Stimulated activated CD4-positive, alpha-beta T cell treated with anti-CD3 and anti-CD28 coated beads, Interleukin-2, amount 100 ng/mL, for 24 hours (primary cell): ENCODE results near the gene THAP8.

Experiments used
- DNase-seq, 2 donors: peaks; one replicate each; pipeline ENCODE4 v3.0.0-alpha.2; 2020

The THAP8 gene

GRCh38 chr19:36027696-36028095, 26.4 kb downstream of the THAP8 start:
- DNase-seq = no peak

- no peak for DNase-seq
Measured at GRCh38 chr19:36026091-36026876, 27.8 kb downstream of the THAP8 start.

- DNase-seq = no peak
Measured at GRCh38 chr19:36025541-36025940, 28.5 kb downstream of the THAP8 start.

DNA sequence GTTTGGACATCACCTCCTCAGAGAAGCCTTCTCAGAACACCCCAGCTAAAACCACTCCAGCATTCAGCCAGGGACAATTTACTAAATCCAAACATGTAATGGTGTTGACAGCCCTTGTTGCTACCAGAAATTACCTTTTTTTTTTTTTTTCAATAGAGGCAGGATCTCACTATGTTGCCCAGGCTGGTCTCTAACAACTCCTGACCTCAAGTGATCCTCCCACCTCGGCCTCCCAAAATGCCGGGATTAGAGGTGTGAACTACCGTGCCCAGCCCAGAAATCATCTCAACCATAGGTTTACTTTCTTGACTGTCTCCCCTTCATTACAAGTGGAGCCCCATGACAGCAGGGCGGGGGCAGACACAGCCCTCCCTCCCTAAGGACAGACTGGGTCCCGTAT, 30.7 kb downstream of the THAP8 start:
- DNase-seq = no peak

- DNase-seq = no peak
Measured at GRCh38 chr19:36019061-36019670, 34.9 kb downstream of the THAP8 start.

DNA sequence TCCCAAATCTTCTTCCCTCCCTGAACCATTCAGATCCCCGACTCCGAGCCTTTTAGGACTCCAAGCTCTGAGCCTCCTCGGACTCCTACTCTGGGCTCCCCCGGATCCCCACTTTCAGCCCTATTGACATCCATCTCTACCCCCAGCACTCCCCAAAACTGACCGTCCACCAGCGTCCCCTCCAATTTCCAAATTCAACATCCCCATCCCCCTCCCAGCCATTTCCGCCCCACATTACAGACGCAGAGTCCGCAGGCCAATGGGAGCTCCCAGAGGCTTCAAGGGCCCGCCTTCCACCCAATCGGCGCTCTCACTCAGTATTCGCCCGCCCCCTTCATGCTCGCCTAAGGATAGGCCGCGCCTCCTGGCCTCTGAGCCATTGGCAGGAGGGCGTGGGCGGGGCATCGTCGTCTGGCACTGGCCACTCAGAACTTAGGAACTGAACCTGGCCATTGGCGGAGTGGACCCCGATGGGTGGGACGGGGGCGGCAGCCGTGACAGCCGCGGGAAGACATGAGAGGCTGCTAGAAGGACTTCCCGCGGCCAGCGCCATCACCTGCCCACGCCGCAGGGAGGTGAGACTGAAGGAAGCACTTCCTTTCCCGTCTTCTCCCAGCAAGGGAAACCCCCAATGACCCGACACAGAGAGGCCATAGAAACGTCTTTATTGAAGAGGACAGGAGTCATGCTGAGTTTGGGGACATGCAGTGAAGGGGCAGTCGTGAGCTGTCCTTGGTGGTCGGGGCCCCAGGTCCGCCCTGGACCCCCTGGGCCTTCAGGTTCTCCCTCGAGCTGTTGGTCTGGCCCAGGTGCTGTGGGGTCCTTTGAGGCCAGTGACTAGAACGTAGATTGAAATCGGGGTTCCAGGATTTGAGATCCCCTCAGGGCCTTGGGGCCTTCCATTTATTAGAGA, 39.8 kb downstream of the THAP8 start, which contains the start of gene ALKBH6:
ALKBH6 (minus strand) TSS at position 202 of the 913 bp plus-strand sequence. CDS start 816 bp downstream, outside the sequence.
- peak; percentile 100 for DNase-seq

GRCh38 chr19:36013280-36014011, 40.6 kb downstream of the THAP8 start:
- DNase-seq = no peak

DNA sequence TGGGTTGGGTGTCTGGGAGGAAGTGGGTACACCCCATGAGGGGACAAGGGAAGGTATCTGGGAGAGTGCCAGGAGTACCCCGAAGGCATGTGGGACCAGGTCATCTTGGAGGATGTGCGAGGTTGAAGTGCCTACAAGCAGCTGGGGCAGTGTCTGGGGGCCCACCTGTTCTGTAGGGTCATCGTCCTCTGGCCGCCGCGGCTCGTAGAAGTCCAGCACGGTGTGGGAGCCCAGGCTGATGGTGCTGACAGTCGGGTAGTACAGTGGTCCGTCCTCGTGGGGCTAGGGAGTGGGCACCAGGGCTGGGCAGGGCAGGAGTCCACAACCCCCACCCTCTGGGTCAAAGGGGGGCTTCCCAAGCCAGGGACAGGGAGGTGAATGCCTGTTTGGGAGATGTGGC, 43.7 kb downstream of the THAP8 start:
- DNase-seq = no peak

GRCh38 chr19:36009633-36010379, 44.3 kb downstream of the THAP8 start:
- no peak for DNase-seq

GRCh38 chr19:36009220-36009619, 44.9 kb downstream of the THAP8 start:
- DNase-seq = peak; percentile 52 to 72

DNA sequence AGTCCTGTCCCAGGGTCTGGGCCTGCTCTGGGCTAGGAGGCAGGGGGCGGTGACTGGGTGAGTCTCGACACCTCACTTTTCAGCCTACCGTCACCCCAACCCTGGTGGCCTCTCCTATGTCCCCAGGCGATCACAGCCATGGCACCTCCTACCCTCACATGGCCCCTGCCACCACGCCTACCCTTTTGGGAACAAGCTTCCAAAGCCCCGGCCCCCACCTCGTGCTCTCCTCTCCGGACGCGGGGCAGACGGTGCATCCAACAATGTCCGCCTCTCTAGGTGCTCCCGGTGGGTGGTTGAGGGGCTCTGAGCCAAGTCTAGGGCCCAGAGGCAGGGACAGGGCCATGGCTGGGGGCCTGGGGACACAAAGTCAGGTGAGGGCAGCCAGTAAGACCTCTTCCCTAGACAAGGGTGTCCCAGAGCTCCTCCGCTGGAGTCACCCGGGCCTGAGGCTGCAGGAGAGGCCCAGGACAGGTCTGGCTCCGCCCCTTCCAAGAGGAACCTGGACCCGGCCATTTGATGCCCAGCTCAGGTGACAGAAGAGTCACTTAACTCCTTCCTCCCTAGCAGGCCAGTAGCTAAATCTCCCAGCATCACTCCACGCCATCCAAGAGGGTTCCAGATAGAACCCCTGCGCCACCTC, 45.6 kb downstream of the THAP8 start, which contains the start of gene SYNE4:
SYNE4 (minus strand) TSS at position 478 of the 643 bp plus-strand sequence; CDS start at position 346, 132 bp downstream.
- no peak for DNase-seq

DNA sequence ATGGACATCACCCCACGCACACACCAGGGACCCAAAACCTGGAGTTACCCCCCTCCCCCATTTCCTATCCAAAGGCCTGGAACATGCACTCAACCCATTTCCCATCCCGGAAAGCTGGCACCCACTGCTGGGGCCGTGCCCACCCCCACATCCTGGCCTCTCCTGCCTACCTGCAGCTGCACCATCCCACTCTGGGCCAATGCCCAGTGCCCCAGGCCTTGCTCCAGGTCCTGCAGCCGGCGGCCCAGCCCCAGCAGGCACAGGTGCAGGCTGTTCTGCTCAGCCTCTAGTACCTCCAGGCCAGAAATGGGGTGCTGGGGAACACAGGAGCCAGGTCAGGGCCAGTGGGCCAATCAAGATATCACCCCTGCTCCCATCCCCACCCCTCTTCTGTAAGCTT, 47.1 kb downstream of the THAP8 start:
- DNase-seq = no peak

DNA sequence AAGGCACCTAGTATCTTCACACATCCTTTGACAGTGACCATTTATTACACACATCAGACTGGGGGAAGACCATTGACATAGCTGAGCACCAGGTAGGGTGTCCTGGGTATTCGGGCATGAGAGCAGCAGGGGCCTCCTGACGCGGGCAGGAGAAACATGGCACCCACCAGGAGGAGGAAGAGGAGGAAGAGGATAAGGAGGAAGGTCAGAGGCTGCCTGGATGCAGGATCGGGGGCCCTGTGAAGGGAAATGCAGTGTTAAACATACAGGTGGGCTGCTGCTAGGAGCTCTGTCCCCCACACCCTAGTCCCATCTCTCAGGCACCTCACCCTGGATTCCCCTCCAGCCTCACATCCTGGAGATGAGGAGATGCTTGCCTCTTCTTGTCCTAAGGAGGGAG, 50.8 kb downstream of the THAP8 start:
- no peak for DNase-seq

DNA sequence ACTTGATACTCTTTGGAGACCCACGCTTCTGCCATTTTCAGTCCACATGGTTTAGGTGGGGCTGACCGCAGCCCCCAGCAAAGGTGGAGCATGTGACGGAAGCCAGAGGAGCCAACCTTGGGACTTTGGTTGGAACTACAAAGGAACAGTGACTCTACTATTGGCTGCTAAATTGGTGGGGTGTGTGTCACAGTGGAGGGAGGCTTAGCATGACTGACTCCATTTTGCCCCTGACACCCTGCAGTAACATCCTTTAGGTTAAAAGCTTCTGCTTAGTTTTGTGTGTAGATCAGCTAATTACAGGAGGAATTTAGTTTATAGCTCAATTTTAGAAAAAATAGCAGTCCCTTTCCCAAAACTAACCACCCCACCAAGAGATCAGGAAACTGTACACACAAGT, 52.5 kb downstream of the THAP8 start:
- DNase-seq = no peak

GRCh38 chr19:35996777-35997176, 57.3 kb downstream of the THAP8 start:
- no peak for DNase-seq

DNA sequence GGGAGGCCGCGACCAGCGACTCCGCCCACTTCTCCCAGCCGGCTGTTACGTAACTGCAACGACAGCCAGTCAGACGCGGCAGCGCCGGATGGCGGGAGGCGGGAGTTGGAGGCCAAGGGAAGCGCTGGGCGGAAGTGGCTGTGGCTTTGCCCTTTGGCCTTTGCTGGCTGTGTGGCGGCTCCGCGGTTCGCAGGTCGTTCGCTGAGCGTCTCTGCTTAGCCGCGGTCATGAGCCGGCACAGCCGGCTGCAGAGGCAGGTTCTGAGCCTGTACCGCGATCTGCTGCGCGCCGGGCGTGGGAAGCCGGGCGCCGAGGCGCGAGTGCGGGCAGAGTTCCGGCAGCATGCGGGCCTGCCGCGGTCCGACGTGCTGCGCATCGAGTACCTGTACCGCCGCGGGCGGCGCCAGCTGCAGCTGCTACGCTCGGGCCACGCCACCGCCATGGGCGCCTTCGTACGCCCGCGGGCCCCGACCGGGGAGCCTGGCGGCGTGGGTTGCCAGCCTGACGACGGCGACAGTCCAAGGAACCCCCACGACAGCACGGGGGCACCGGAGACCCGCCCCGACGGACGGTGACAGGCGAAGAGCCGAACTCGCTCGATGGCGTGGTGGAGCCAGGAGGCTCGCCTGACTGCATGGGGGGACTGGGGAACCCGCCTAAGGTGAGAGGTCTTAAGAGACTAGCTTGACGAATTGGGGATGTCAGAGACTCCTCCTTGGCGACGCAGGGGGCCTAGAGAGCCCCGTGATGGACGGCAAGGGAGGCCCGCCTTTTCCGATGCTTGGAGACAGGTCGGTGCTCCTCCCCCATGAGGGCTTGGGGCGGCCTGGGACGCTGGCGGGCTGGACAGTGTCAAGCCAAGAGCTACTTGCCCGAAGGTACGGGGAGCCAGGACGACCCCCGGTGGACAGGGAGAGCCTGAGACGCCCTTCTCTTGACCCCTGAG, 58.8 kb downstream of the THAP8 start, which contains the start of gene SDHAF1:
SDHAF1 (plus strand) TSS at position 141 of the 946 bp plus-strand sequence; CDS start at position 228, 87 bp downstream.
- DNase-seq = peak; percentile 95 to 98

DNA sequence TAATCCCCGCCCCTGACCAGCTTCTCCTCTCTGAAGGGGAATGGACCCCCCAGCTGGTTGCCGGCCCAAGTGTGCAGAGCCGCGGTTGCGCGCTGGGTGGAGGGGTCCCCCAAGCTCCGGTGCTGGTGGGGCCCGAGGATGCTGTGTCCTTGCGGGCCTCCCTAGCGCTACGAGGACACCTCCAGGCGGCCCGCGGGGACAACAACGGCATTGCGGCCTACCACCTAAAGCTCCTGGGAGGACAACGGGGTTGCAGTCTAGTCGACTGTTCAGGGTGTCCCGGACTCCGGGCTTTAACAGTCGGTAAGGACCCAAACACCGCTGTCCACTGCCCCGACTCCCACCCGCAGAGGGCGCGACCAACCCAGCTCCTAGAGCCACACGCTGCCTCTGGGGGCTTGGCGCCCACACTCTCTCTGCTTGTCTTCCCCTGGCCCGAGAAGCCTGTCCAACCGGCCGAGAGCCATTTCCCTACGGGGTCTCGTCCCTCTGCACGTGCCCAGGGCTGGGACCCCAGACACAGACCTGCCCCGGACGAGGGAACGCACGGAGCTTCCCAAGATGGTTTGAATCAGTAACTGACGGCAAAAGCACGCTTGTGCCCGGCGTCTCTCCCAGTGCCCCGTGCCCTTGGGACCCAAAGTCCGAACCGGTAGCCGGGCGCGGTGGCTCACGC, 60.0 kb downstream of the THAP8 start:
- no peak for DNase-seq

- no peak for DNase-seq
Measured at GRCh38 chr19:35992907-35993765, 60.9 kb downstream of the THAP8 start.
